ENCODE results near the gene MYOF.

The MYOF gene

DNA sequence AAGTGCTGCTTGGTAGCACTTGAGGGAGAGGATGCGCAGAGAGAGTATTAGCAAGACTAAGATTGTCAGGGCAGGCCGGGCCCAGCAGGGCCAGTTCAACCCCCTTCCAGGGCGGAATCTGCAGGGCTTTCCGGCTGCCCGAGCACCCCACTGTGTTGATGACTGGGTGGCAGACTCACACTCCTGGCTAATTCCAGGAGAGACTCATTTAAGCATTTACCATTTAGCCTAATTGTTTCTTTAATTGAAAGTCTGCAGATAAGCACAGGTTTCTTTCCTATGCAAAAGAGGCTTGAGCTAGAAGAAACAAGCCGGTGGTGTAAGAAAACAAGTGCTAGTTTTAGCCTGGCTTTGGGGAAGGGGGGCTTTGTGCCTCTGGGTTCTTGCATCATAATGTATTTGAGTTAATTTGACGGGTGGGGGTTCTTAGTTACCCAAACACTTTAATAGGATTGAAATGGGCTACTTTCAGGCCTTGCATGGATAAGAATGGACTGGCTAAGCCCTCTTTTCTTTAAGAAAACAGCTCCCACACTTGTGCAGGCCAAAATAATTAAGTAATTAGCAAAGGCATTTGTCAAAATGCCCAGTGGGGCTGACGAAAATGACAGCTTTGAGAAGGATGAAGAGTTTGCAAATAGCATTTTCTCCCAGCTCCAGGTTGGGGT, 201.3 kb downstream of the MYOF start:
- DNase-seq: no peak

DNA sequence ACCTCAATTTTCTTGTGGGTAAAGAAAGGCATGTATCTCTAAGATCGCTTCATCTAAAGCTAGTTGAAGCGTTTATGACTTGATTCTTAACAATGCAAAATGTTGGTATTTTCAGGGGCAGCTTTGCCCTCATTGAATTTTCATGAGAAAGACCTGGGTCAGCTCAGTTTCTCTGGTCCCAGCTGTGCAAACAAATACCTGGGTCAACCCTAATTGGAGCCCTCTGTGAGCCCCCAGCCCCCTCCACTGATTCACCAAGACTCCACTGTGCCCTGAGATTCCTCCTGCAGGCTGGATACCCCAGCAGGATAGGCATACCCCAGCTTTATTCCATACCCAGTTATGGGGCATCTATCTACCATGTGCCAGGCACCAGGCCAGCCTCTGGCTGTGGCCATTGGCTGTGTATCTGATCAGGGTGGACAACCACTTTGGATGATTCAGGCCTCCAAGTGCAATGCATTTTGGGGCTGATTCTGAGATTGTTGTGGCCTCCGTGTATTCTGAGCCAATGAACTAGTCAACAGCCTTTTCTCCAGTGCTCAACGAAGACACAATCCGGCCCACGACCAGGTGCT, 201.9 kb downstream of the MYOF start:
- no peak for DNase-seq

DNA sequence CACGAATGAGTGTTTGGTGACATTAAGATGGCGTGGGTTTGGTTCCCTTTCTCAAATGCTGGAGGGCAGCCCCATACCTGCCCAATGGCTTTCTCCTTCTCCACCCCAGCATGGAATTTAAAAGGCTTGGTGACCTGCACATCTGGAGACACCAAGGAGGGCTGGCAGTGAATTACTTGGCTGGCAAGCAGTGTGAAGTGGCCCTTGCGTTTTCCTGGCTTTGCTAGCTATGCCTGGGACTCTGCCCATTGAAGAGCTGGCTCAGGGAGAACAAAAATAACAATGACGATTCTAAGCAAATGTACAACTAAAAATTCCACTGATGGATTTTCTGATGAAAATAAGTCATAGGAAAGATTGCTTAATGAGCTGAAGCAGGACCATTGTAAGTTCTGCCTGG, 204.8 kb downstream of the MYOF start:
- no peak for DNase-seq

DNA sequence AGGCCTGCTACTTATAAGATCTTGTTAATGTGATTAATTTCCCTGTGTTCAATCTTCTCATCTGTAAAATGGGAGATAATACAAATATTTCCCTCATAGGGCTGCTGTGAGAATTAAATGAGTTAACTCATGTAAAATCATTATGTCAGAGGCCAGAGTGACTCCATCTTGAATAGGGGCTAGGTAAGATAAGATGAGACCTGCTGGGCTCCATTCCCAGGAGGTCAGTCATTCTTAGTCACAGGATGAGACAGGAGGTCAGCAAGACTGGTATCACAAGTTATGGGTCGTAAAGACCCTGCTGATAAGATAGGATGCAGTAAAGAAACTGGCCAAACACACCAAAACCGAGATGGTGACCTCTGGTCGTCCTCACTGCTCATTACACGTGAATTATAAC, 207.7 kb downstream of the MYOF start:
- DNase-seq: no peak

DNA sequence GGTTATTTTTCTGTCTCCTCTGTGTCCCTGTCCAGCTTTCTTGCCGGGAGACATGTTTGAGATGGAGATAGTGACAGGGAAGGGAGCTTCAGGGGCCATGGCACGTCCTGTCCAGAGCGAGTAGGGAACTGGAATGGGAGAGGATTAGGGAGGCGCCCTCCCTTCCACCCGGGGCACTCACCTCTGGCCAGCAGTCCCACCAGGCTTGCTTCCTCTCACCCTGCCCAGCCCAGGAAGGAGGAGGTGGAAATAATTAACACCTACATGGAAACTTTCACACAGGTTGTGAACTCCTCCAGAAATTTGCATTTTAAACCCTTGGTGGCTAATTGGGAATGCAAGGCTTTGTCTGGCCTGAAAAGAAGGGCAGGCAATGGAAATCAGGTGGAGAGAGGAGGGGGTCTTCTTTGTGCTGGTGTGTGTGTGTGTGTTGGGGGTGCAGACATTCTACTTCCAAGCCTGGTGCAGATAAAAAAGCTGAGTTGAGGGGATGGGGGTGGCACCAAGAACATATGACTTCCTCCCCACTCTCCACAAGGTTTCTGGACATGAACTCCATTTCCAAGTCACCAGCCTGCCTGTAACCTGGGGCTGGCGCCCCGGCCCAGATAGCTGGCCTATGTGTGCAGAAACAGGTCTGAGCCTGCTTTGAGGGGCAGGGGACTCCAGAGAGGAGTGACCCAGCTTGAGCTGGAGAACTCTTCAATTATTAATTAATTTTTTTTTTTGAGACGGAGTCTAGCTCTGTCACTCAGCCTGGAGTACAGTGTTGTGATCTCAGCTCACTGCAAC, 209.1 kb downstream of the MYOF start:
- no peak for DNase-seq

DNA sequence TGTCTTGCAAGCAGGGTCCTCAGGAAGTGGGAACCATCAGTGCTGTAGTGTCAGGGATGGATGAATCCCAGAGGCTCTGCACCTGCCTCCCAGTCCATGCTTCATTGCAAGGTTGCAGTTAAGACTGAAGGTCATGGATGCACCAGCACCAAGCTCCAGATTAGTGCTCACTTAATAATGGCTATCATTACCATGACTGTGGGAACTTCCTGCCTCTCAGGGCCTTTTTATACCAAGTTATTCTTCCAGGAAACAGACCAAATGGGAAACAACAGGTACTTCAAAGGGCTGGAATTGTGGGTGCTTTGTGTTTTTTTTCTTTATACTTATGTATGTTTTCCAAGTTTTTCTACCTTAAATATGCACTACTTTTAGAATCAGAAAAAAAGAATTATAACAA, 210.8 kb downstream of the MYOF start:
- DNase-seq: no peak

DNA sequence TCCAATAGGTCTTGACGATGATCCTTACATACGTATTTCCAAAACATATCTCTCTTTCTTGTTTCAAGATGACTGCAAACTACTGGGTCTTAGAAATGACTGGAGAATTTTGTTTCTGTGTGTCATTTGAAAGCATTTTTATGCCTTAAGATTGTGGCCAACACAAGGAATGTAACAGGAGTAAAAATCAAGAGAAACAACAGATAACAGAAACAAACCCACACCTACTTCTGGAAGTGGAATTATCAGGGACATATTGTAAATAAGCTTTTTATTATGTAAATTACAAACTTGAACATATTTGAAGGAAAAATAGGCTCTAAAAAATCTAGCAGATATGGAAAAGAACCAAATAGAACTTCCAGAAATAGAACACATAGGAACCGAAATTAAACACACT, 212.9 kb downstream of the MYOF start:
- DNase-seq: no peak

DNA sequence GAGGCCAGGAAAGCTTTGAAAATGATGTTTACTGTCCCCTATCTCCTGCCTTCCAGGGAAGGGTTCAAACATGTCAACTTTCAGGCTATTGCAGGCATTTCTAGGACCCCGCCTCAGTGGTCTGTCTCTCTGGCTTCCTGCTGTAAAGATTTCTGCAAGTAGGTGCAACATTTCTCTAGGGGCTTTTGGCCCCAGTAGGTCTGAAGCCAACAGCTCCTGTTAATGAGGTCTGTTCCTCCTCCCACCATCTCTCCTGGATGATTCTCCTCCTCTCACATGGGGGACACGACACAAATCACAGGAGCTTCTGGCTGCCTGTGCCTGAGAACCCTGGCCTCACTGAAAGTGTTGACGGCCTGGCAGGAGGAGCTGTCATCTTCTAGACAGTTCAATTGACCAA, 214.1 kb downstream of the MYOF start:
- DNase-seq: no peak

DNA sequence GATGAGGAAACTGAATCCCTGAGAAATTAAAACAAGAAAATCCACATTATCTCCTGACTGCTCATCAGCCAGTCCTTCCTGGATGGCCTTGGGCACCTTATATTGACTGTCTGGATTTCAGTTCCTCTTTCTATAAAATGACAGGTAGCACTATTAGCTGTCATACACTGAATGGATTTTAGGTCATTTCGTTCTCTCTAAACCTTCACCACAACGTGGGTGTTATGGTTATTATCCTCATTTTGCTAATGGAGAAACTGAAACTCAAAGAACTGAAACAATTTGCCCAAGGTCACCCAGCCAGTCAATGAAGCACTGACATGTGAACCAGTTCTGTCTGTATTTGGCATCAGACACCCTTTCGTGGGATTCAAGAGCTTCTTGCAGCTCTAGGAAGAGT, 214.6 kb downstream of the MYOF start:
- no peak for DNase-seq

DNA sequence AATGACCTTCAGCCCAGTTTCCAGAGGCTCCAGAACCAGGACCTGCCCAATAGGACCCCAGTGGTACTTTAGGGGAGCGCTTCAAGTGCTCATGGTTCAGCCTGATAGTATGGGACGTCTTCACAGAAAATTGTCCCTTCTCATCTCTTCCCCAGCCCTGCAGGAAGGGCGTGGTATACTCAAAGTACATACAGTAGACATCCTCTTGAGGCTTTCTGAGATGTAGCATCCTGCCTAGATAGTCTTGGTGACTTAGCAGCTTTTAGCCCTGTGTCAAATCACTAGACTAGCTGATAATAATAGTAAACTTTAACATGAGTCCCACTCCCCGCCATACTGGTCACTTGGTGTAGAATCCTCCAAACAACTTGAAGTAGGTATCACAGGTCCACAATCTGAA, 215.3 kb downstream of the MYOF start:
- no peak for DNase-seq

DNA sequence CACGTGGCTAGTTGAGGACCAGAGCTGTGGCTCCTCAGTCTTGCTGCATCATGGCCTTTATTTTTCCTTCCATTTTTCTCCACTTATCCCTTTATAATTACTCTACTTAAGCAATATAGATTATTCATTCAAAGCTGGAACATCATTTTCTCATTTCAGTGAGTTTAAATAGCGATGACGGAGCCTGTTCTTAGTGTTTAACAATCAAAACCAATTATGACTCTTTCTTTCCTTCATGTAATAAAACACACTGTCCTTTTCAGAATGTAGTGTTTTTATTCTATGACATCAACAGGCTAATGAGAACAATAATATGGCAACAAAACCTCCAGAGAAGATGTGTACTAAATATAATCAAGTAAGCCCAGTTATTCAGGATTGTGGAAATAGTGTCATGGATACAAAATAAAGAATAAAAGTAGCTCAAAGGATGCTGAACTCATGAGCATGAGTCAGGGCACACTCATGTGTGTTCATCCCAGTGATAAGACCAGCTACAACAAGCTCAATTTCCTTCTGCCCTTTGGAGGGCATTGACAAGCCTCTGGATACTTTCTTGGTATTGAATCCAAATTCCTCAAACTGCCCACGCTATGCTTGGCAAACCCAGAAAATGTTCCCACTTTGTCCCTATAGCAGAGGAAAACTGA, 220.0 kb downstream of the MYOF start:
- no peak for DNase-seq

DNA sequence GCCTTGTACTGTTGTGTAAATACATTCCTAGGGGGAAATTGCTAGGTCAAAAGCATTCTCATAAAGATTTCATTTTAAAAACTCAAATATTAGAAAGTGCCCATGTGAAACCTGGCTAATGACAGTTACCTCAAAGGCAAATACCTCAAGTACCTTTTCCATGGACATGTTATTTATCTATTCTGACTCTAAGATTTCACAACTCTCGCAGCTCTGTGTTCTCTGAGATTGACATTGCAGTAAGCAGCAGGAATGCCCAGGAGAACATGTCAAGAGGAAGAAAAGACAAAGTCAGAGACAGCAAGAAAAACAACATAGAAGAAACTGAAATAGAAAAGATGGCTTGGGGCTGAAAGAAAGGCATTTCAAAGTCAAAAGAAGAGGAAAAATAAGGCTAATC, 221.0 kb downstream of the MYOF start:
- DNase-seq: no peak

DNA sequence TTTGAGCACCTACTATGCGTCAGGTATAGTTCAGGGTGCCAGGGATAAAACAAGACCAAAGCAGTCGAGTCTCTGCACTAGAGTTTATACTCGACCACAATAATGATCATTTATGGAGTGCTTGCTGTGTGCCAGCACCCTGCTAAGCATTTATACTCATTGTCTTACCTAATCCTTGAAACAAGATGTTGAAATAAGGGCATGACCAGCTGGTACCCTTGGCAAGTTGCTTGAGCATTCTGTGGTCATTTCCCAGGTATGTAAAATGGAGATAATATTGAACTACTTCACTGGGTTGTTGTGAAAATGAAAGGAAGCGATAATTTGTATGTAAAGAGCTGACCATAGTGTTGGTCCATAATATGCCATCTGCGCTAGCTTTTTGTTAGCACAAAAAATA, 223.0 kb downstream of the MYOF start:
- no peak for DNase-seq

Measured in femur (tissue), 1 donor.